Tibial nerve (tissue), 4 donors: ENCODE results near the gene ACAD11. TPM values are rescaled to one million over a fixed set of nuclear protein-coding genes. Genes with fewer than 3 reads are reported as not detected.

Source experiments
- DNase-seq, 2 donors: peaks; one replicate each; pipeline ENCODE4 v3.0.0-alpha.2; 2019; ENCODE audit warnings: low spot score in 2 of 2
- H3K27ac ChIP-seq, 4 donors: fragments of 200-600 bp; sonication (generic) in 3 of 4; one replicate each; pipeline ENCODE4 v1.5.1; 2017 to 2019; ENCODE audit warnings: mild to moderate bottlenecking in 1 of 4
- H3K27me3 ChIP-seq, 2 donors: fragments of 200-600 bp; sonication (generic) in 1 of 2; one replicate each; pipeline versions ENCODE4 v1.5.1 to v1.6.0; 2017 to 2019
- H3K36me3 ChIP-seq, 3 donors: fragments of 200-600 bp; sonication (generic); one replicate each; pipeline ENCODE4 v1.5.1; 2018 to 2019
- H3K4me1 ChIP-seq, 4 donors: fragments of 200-600 bp; sonication (generic) in 3 of 4; one replicate each; pipeline ENCODE4 v1.5.1; 2017 to 2019
- H3K4me3 ChIP-seq, 4 donors: fragments of 200-600 bp; sonication (generic) in 3 of 4; one replicate each; pipeline ENCODE4 v1.5.1; 2017 to 2019; ENCODE audit warnings: mild to moderate bottlenecking in 1 of 4, moderate library complexity in 1 of 4
- H3K9me3 ChIP-seq, 4 donors: fragments of 200-600 bp; sonication (generic) in 3 of 4; one replicate each; pipeline ENCODE4 v1.5.1; 2017 to 2019
- EP300 ChIP-seq, 2 donors: sonication (generic); formaldehyde crosslinking; IDR thresholded peaks; one replicate each; pipeline ENCODE4 v1.6.1; 2017; ENCODE audit warnings: antibody characterized with exemption in 2 of 2, mild to moderate bottlenecking in 1 of 2
- POLR2A ChIP-seq, 2 donors: fragments of 450-650 bp; IDR thresholded peaks; one replicate each; pipeline ENCODE4 v1.6.1; 2017; ENCODE audit warnings: antibody characterized with exemption in 2 of 2, mild to moderate bottlenecking in 2 of 2, moderate library complexity in 2 of 2
- WGBS, 2 donors: methylation state at CpG; one replicate each; pipeline ENCODE4 v1.1.5; 2018; 5-methylcytosine and 5-hydroxymethylcytosine counted together
- total RNA-seq, 4 donors: library from RNA; depleted of rRNA; stranded (reverse); fragments of >200 nt; gene quantifications; one replicate each; pipeline ENCODE4 v1.1.0, GENCODE V29; 2016
- TF ChIP-seq, protein P1 (sequence below), 5 experiments: fragments of 200-600 bp in 3 of 5; fragments of 450-650 bp in 2 of 5; sonication (generic) in 3 of 5; IDR thresholded peaks; one replicate each; pipeline ENCODE4 v1.5.1; 2016 to 2019; ENCODE audit warnings: antibody characterized with exemption in 5 of 5, mild to moderate bottlenecking in 3 of 5, moderate library complexity in 2 of 5

ACAD11 gene
- total RNA-seq, 4 donors from 2014 or later = 39.2 to 69.9 (median 59.4) TPM

DNA sequence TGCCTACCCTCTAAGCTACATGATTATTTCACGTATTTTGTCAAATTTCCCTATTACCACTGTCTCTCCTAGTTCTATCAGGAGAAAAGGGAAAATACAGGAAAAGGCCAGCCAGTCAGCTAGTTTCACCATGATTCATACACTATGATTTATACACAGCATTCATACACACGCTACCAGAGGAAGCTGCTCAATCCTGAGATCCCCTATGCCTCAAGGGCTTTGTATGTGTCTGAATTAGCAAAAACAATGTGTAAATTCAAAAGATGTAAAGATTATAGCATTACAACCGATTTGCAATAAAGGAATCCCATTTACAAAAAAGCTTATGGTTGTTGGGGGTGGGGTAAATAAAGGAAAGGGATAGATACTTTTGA is 65.7 kb downstream of the ACAD11 start:
- Histone ChIP-seq H3K9me3 (no peaks in the 10 kb centered on the region), H3K4me1 (peaks cover 0 to 12% (median 0%) of the 10 kb centered on the region in 4 donors), H3K27me3 (no peaks in the 10 kb centered on the region), H3K27ac (no peak overlapping the region), H3K4me3 (no peak overlapping the region), H3K36me3 (peaks cover 0 to 53% (median 0%) of the 10 kb centered on the region in 3 donors)
- TF ChIP-seq POLR2A (IDR thresholded peaks at IDR 0.05) (no peak), EP300 (IDR thresholded peaks at IDR 0.05) (no peak)
- TF ChIP-seq, protein P1, sequence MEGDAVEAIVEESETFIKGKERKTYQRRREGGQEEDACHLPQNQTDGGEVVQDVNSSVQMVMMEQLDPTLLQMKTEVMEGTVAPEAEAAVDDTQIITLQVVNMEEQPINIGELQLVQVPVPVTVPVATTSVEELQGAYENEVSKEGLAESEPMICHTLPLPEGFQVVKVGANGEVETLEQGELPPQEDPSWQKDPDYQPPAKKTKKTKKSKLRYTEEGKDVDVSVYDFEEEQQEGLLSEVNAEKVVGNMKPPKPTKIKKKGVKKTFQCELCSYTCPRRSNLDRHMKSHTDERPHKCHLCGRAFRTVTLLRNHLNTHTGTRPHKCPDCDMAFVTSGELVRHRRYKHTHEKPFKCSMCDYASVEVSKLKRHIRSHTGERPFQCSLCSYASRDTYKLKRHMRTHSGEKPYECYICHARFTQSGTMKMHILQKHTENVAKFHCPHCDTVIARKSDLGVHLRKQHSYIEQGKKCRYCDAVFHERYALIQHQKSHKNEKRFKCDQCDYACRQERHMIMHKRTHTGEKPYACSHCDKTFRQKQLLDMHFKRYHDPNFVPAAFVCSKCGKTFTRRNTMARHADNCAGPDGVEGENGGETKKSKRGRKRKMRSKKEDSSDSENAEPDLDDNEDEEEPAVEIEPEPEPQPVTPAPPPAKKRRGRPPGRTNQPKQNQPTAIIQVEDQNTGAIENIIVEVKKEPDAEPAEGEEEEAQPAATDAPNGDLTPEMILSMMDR (IDR thresholded peaks at IDR 0.05) = no peak
- WGBS, 2 donors = 52 to 63% methylated on average over 3 of the region's 3 CpGs
- DNase-seq = no peak

DNA sequence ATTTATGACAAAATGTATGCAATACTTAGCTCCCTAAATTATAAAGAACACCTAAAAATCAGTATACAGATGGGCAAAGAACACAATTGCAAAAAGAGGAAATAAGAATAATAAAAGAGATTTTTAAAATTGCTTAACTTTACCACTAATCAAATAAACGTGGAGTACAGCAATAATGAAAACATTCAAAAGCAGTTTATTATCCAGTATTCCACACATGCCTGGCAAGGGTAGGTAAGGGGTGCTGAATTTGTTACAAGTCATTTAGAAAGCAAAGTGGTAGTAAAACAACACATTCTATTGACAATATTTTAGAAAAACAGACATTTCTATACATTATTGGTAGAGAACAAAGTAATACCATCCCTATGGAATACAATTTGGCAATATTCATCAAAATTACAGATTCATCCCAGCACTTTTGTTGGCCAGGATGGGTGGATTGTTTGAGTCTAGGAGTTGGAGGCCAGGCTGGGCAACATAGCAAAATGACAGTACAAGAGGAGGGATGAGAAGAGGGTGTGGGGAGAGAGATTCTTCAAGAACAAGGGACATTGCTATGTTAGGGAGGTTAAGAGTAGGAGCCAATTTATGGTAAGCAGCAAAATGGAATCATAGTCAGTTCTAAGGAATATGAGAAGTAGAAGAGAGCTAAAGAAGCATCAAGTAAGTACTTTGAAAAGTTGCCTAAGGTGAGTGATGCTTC is 66.2 kb downstream of the ACAD11 start:
- no peak overlapping the region for H3K4me3 ChIP-seq
- no peak for DNase-seq
- H3K9me3 ChIP-seq = no peaks in the 10 kb centered on the region
- TF ChIP-seq EP300 (IDR thresholded peaks at IDR 0.05) (no peak), POLR2A (IDR thresholded peaks at IDR 0.05) (no peak)
- TF ChIP-seq, protein P1 (IDR thresholded peaks at IDR 0.05) = no peak
- peaks cover 0 to 12% (median 0%) of the 10 kb centered on the region in 4 donors for H3K4me1 ChIP-seq
- no peaks in the 10 kb centered on the region for H3K27me3 ChIP-seq
- H3K36me3 ChIP-seq = peaks cover 0 to 47% (median 0%) of the 10 kb centered on the region in 3 donors
- 25 to 41% methylated on average over 1 of the region's 1 CpG for WGBS, 2 donors
- H3K27ac ChIP-seq = no peak overlapping the region

DNA sequence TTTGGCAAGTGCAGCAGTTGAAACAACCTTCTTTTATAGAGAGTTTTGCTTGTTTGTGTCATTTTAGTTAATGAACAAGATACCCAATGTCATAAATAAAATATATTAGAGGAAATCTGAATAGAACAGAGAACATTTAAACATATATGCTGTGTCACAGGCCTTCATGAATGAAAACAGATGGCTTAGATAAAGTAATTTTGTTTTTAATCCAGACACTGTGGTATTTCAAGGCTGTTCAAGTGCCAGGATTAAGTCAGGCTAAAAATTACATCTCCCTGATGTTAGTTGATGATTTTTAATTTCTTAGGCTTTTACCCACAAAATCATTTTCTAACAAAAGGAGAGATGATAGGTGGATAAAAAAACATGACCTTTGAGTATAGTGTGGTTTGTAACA is 67.4 kb downstream of the ACAD11 start:
- no peaks in the 10 kb centered on the region for H3K27me3 ChIP-seq
- H3K4me3 ChIP-seq = no peak overlapping the region
- no peak for DNase-seq
- TF ChIP-seq POLR2A (IDR thresholded peaks at IDR 0.05) = no peak
- H3K27ac ChIP-seq = no peak overlapping the region
- no peaks in the 10 kb centered on the region for H3K9me3 ChIP-seq
- peaks cover 0 to 5% (median 0%) of the 10 kb centered on the region in 4 donors for H3K4me1 ChIP-seq
- peaks cover 0 to 52% (median 0%) of the 10 kb centered on the region in 3 donors for H3K36me3 ChIP-seq

DNA sequence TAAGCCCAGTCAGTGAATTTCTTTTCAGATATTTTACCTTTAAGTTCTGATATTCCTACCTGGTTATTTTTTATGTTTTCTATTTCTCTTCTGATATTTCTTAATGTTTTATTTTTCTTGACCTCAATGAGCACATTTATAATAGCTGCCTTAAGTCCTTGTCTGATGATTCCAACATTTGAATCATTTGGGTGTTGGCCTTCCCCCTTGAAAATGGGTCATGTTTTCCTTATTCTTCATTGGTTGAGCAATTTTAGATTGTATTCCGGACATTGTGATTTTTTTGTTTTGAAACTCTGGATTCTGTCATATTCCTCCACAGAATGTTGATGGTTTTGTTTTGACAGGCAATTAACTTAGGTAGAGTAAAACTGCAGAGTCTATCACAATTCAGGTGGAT is 72.2 kb downstream of the ACAD11 start:
- H3K27ac ChIP-seq = no peak overlapping the region
- no peaks in the 10 kb centered on the region for H3K4me1 ChIP-seq
- WGBS, 2 donors = 88 to 90% methylated on average over 1 of the region's 1 CpG
- no peaks in the 10 kb centered on the region for H3K9me3 ChIP-seq
- peaks cover 0 to 35% (median 0%) of the 10 kb centered on the region in 3 donors for H3K36me3 ChIP-seq
- TF ChIP-seq POLR2A (IDR thresholded peaks at IDR 0.05) (no peak), EP300 (IDR thresholded peaks at IDR 0.05) (no peak)
- TF ChIP-seq, protein P1 (IDR thresholded peaks at IDR 0.05) = no peak
- no peaks in the 10 kb centered on the region for H3K27me3 ChIP-seq
- no peak overlapping the region for H3K4me3 ChIP-seq
- no peak for DNase-seq

DNA sequence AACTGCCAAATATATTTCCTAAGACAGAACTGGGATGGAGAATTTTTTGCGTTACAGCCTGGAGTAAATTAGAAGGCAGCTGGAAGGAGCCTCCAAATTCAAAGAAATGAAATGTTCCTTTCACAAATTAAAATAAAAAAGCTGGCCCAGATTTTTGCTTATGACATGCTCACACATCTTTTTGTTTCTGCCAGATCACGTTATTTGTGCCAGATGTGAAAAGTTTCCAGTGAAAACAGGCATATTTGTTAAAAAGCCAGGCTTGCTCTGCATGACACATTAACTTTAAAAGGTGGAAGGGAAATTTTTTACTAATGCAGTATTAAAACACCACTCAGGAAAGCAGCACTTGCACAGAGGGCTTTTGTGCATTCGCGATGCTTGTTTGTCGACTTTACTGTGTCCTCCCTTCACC is 85.8 kb downstream of the ACAD11 start:
- Histone ChIP-seq H3K4me1 (peaks cover 0 to 18% (median 0%) of the 10 kb centered on the region in 4 donors), H3K36me3 (peaks cover 0 to 64% (median 0%) of the 10 kb centered on the region in 3 donors), H3K27me3 (no peaks in the 10 kb centered on the region), H3K9me3 (peaks cover 0 to 5% (median 0%) of the 10 kb centered on the region in 4 donors), H3K27ac (peak overlapping the region in 2 of 4 donors; percentile 27 to 65), H3K4me3 (no peak overlapping the region)
- DNase-seq = no peak
- WGBS, 2 donors = 36 to 41% methylated on average over 5 of the region's 5 CpGs
- peak in 1 of 2 donors; percentile 47 for TF ChIP-seq EP300 (IDR thresholded peaks at IDR 0.05)
- no peak for TF ChIP-seq POLR2A (IDR thresholded peaks at IDR 0.05)
- TF ChIP-seq, protein P1 (IDR thresholded peaks at IDR 0.05) = no peak
